IMR-90 (cell line): ENCODE data around the gene GRM8. TPM values are rescaled to one million over a fixed set of nuclear protein-coding genes. Genes with fewer than 3 reads are reported as not detected.

Experiments
- ATAC-seq: fragments of 200-7000 bp; cut with Tn5 transposase; 2 replicates; pipeline ENCODE4 v1.9.1; 2020; ENCODE audit warnings: low read depth, mild to moderate bottlenecking, moderate library complexity
- BruUV-seq: library from RNA; stranded (reverse); fragments of 400-500 nt; replicated peaks from 2 replicates; lab custom pipeline; 2021; lab: Mats Ljungman, UMichigan
- CTCF ChIA-PET: fragments of 300-600 bp; formaldehyde crosslinking; extraction: SDS; loops from one replicate; lab custom pipeline; 2021; ENCODE audit warnings: antibody characterized with exemption; lab: Yijun Ruan, JAX
- POLR2A ChIA-PET: fragments of 300-600 bp; sonication (Branson Sonifier 250); formaldehyde crosslinking; loops from one replicate; lab custom pipeline; 2022; ENCODE audit warnings: antibody characterized with exemption; ENCODE audit not compliant: unreplicated experiment; lab: Charles Lee
- DNase-seq: peaks from one replicate; pipeline ENCODE4 v3.0.0; 2013
- H2AFZ ChIP-seq: replicated peaks from 2 replicates; pipeline ENCODE3; 2013; ENCODE audit warnings: low read length, mild to moderate bottlenecking; ENCODE audit not compliant: poor library complexity
- H2AK5ac ChIP-seq: 2 replicates; pipeline ENCODE4 v1.6.1; 2013; ENCODE audit warnings: low read depth, low read length, inconsistent platforms
- H2AK9ac ChIP-seq: replicated peaks from 2 replicates; pipeline ENCODE3; 2013; ENCODE audit warnings: mild to moderate bottlenecking, low read depth, low read length, moderate library complexity; ENCODE audit not compliant: poor library complexity
- H2BK120ac ChIP-seq: 2 replicates; pipeline ENCODE4 v1.6.1; 2013; ENCODE audit warnings: low read depth, low read length, inconsistent platforms
- H2BK15ac ChIP-seq: 3 replicates; pipeline ENCODE4 v1.6.1; 2013; ENCODE audit warnings: low read depth, low read length, inconsistent platforms
- H2BK20ac ChIP-seq: 2 replicates; pipeline ENCODE4 v1.6.1; 2013; ENCODE audit warnings: low read depth, mild to moderate bottlenecking, inconsistent platforms, low read length, moderate library complexity
- H2BK5ac ChIP-seq: 2 replicates; pipeline ENCODE4 v1.6.1; 2013; ENCODE audit warnings: mild to moderate bottlenecking, low read depth, low read length, inconsistent platforms; ENCODE audit not compliant: poor library complexity, severe bottlenecking
- H3K14ac ChIP-seq: replicated peaks from 2 replicates; pipeline ENCODE4 v1.6.1; 2013; ENCODE audit warnings: low read depth, low read length, inconsistent platforms
- H3K18ac ChIP-seq: 2 replicates; pipeline ENCODE4 v1.6.1; 2013; ENCODE audit warnings: low read depth, low read length, control low read depth
- H3K23ac ChIP-seq: 2 replicates; pipeline ENCODE4 v1.6.1; 2013; ENCODE audit warnings: low read depth, low read length, inconsistent platforms
- H3K27ac ChIP-seq: 2 replicates; pipeline ENCODE4 v1.5.1; 2013; ENCODE audit warnings: mild to moderate bottlenecking, control low read depth, low read length; ENCODE audit not compliant: insufficient read depth
- H3K27me3 ChIP-seq: 2 replicates; pipeline ENCODE4 v1.6.1; 2013; ENCODE audit warnings: low read length; ENCODE audit not compliant: control insufficient read depth, insufficient read depth
- H3K36me3 ChIP-seq: 2 replicates; pipeline ENCODE4 v1.6.1; 2013; ENCODE audit warnings: low read length, mixed read lengths; ENCODE audit not compliant: control insufficient read depth, insufficient read depth
- H3K4ac ChIP-seq: 2 replicates; pipeline ENCODE4 v1.6.1; 2013; ENCODE audit warnings: low read depth, low read length, inconsistent platforms
- H3K4me1 ChIP-seq: 2 replicates; pipeline ENCODE4 v1.6.1; 2013; ENCODE audit warnings: low read length, mixed read lengths; ENCODE audit not compliant: control insufficient read depth, insufficient read depth
- H3K4me2 ChIP-seq: 2 replicates; pipeline ENCODE4 v1.6.1; 2013; ENCODE audit warnings: low read depth, mild to moderate bottlenecking, control low read depth, low read length, moderate library complexity
- H3K4me3 ChIP-seq: 2 replicates; pipeline ENCODE4 v1.5.1; 2013; ENCODE audit warnings: low read depth, mild to moderate bottlenecking, control low read depth, low read length, moderate library complexity; ENCODE audit not compliant: insufficient read depth
- H3K56ac ChIP-seq: 2 replicates; pipeline ENCODE4 v1.6.1; 2013; ENCODE audit warnings: low read length, inconsistent platforms; ENCODE audit not compliant: insufficient read depth; ENCODE audit errors: extremely low read depth
- H3K79me1 ChIP-seq, 2 experiments: 2 replicates each; pipeline ENCODE4 v1.6.1; 2013; ENCODE audit warnings: low read length in 2 of 2, inconsistent platforms in 1 of 2, low read depth in 1 of 2
- H3K9ac ChIP-seq: 2 replicates; pipeline ENCODE4 v1.6.1; 2013; ENCODE audit warnings: low read depth, low read length, control low read depth
- H3K9me1 ChIP-seq: 2 replicates; pipeline ENCODE4 v1.6.1; 2013; ENCODE audit warnings: low read length, inconsistent platforms; ENCODE audit not compliant: insufficient read depth
- H3K9me3 ChIP-seq: 2 replicates; pipeline ENCODE4 v1.6.1; 2013; ENCODE audit warnings: low read length; ENCODE audit not compliant: control insufficient read depth, insufficient read depth
- H4K20me1 ChIP-seq: 2 replicates; pipeline ENCODE4 v1.6.1; 2013; ENCODE audit warnings: low read length, inconsistent platforms; ENCODE audit not compliant: insufficient read depth
- H4K5ac ChIP-seq: 2 replicates; pipeline ENCODE4 v1.6.1; 2013; ENCODE audit warnings: mild to moderate bottlenecking, low read depth, low read length, control low read depth
- H4K8ac ChIP-seq, 2 experiments: 2 replicates each; pipeline ENCODE4 v1.6.1; 2013; ENCODE audit warnings: low read depth in 2 of 2, low read length in 2 of 2, control low read depth in 1 of 2, inconsistent platforms in 1 of 2
- H4K91ac ChIP-seq: 2 replicates; pipeline ENCODE4 v1.6.1; 2013; ENCODE audit warnings: low read depth, low read length, inconsistent platforms; ENCODE audit not compliant: insufficient read depth
- BHLHE40 ChIP-seq: fragments of 150-350 bp; IDR thresholded peaks from 2 replicates; pipeline ENCODE4 v1.6.1; 2016; ENCODE audit warnings: mild to moderate bottlenecking, low read depth, low read length
- CEBPB ChIP-seq: IDR thresholded peaks from 2 replicates; pipeline ENCODE4 v1.6.1; 2012; ENCODE audit warnings: low read depth, low read length, improper control_type of control experiment
- CHD1 ChIP-seq: IDR thresholded peaks from 2 replicates; pipeline ENCODE4 v1.6.1; 2012; ENCODE audit warnings: low read depth, low read length, improper control_type of control experiment
- FOS ChIP-seq: fragments of 150-350 bp; IDR thresholded peaks from 2 replicates; pipeline ENCODE4 v1.6.1; 2016; ENCODE audit warnings: low read depth, low read length
- MAFK ChIP-seq: IDR thresholded peaks from 2 replicates; pipeline ENCODE4 v1.6.1; 2012; ENCODE audit warnings: low read depth, low read length, improper control_type of control experiment
- MAZ ChIP-seq: IDR thresholded peaks from 2 replicates; pipeline ENCODE4 v1.6.1; 2012; ENCODE audit warnings: low read depth, mild to moderate bottlenecking, low read length, improper control_type of control experiment, moderate library complexity, borderline replicate concordance
- MXI1 ChIP-seq: IDR thresholded peaks from 2 replicates; pipeline ENCODE4 v1.6.1; 2012; ENCODE audit warnings: low read depth, mild to moderate bottlenecking, low read length, moderate library complexity, borderline replicate concordance
- NFE2L2 ChIP-seq: fragments of 150-350 bp; IDR thresholded peaks from 2 replicates; pipeline ENCODE4 v1.6.1; 2016; ENCODE audit warnings: low read depth, mild to moderate bottlenecking, low read length
- POLR2A ChIP-seq: IDR thresholded peaks from 2 replicates; pipeline ENCODE4 v1.6.1; 2012; ENCODE audit warnings: mild to moderate bottlenecking, low read depth, low read length
- RAD21 ChIP-seq: IDR thresholded peaks from 2 replicates; pipeline ENCODE4 v1.6.1; 2012; ENCODE audit warnings: low read length, improper control_type of control experiment
- RCOR1 ChIP-seq: IDR thresholded peaks from 2 replicates; pipeline ENCODE4 v1.6.1; 2012; ENCODE audit warnings: mild to moderate bottlenecking, low read length, improper control_type of control experiment; ENCODE audit not compliant: insufficient replicate concordance
- RFX5 ChIP-seq: IDR thresholded peaks from 2 replicates; pipeline ENCODE4 v1.8.0; 2012; ENCODE audit warnings: low read depth, mild to moderate bottlenecking, low read length, moderate library complexity
- SMC3 ChIP-seq: fragments of 150-350 bp; IDR thresholded peaks from 2 replicates; pipeline ENCODE4 v1.6.1; 2016; ENCODE audit warnings: low read depth, mild to moderate bottlenecking, antibody characterized with exemption, low read length, moderate library complexity
- WGBS, 2 experiments: methylation state at CpG; one replicate each; pipeline versions ENCODE4 v1.1.5 to v1.1.7; 2013; ENCODE audit warnings: missing lambda C conversion rate in 2 of 2; ENCODE audit not compliant: insufficient read length in 1 of 2; ENCODE audit errors: extremely low coverage in 2 of 2; 5-methylcytosine and 5-hydroxymethylcytosine counted together
- dilution Hi-C: fragments of 300-500 bp; cut with HindIII; formaldehyde crosslinking; loops from one replicate; pipeline ENCODE4 v1.14.3; 2018; ENCODE audit warnings: low sequenced_read_pairs; ENCODE audit not compliant: unreplicated experiment
- in situ Hi-C: fragments of 300-500 bp; cut with MboI; formaldehyde crosslinking; loops from 3 replicates; pipeline ENCODE4 v1.14.3; 2019; ENCODE audit warnings: low sequenced_read_pairs, inconsistent platforms, mixed read lengths
- intact Hi-C: fragments of 100-400 bp; cut with micrococcal nuclease; formaldehyde crosslinking; loops from 2 replicates; pipeline ENCODE4 v1.10.0; 2022
- polyA plus RNA-seq, 3 experiments: library from polyadenylated mRNA; depleted of rRNA; stranded (reverse); fragments of >200 nt; gene quantifications; 2 replicates each; pipeline ENCODE4 v1.2.3, GENCODE V29; 2012; ENCODE audit warnings: low replicate concordance in 1 of 3
- total RNA-seq: library from RNA; depleted of rRNA; stranded (reverse); fragments of >200 nt; gene quantifications from 2 replicates; pipeline ENCODE4 v1.2.3, GENCODE V29; 2012
- TF ChIP-seq, protein P1 (sequence below): conservative IDR thresholded peaks from 2 replicates; pipeline ENCODE4 v1.5.1; 2012; ENCODE audit warnings: mild to moderate bottlenecking, low read depth, low read length, improper control_type of control experiment
- TF ChIP-seq, protein P2 (sequence below): fragments of 150-350 bp; IDR thresholded peaks from 2 replicates; pipeline ENCODE4 v1.6.1; 2016; ENCODE audit warnings: low read depth, mild to moderate bottlenecking, low read length, moderate library complexity, borderline replicate concordance
- TF ChIP-seq, protein P3 (sequence below): fragments of 150-350 bp; IDR thresholded peaks from 2 replicates; pipeline ENCODE4 v1.6.1; 2017; ENCODE audit warnings: mild to moderate bottlenecking, antibody characterized with exemption, low read length, low read depth

Gene GRM8
- total and polyA plus RNA-seq, 2 of the 4 experiments (the other 2 are of a cell fraction): not detected

DNA sequence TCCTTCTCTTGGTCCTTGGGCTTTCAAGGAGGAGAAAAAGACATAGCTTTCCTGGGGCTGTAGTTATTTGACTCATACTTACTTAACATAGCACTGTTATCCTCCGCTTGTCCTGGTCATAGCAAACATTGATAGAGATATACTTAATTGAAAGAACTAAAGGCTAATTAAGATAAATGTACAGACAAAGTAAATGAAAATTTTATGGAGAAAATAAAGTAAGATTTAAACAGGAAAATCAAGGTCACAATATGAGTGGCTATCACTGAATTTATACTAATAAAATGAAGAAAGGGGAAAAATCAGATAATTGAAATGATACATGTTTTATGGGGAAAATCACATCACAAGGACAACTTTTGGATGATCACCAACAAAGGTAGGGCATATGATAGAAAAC is 849.7 kb downstream of the GRM8 start:
- Histone ChIP-seq H2BK15ac (no peak overlapping the region), H3K9me1 (no peaks in the 10 kb centered on the region), H3K27ac (no peak overlapping the region), H3K4me2 (no peak overlapping the region), H3K14ac (no peak overlapping the region), H3K18ac (no peak overlapping the region), H3K9ac (no peak overlapping the region), H3K56ac (no peak overlapping the region), H3K79me1 (no peaks in the 10 kb centered on the region), H4K5ac (no peak overlapping the region), H3K36me3 (no peaks in the 10 kb centered on the region), H2AK5ac (no peak overlapping the region), H3K9me3 (peaks cover 2% of the 10 kb centered on the region; the same call in 1 of the 2 replicates), H3K27me3 (no peaks in the 10 kb centered on the region), H2AFZ (no peak overlapping the region), H3K4me3 (no peak overlapping the region), H2BK20ac (no peak overlapping the region), H2BK5ac (no peak overlapping the region), H3K23ac (no peak overlapping the region), H2AK9ac (no peak overlapping the region), H4K91ac (no peak overlapping the region), H3K4ac (no peak overlapping the region), H4K20me1 (no peaks in the 10 kb centered on the region), H4K8ac (no peak overlapping the region), H2BK120ac (no peak overlapping the region), H3K4me1 (no peaks in the 10 kb centered on the region)
- WGBS, 2 experiments: no CpG with 5 or more reads among the region's 1 CpG
- POLR2A ChIA-PET: no interaction called here
- BruUV-seq: no TSS peak
- dilution Hi-C loops: no loop called here
- ATAC-seq: no peak
- CTCF ChIA-PET: no interaction called here
- intact Hi-C loops: no loop called here
- no peak for DNase-seq
- TF ChIP-seq BHLHE40 (no peak), RAD21 (no peak), RFX5 (no peak), POLR2A (no peak), FOS (no peak), CEBPB (no peak), SMC3 (no peak), MAZ (no peak), NFE2L2 (no peak), MXI1 (no peak), MAFK (no peak), RCOR1 (no peak), CHD1 (no peak)
- TF ChIP-seq, protein P1, sequence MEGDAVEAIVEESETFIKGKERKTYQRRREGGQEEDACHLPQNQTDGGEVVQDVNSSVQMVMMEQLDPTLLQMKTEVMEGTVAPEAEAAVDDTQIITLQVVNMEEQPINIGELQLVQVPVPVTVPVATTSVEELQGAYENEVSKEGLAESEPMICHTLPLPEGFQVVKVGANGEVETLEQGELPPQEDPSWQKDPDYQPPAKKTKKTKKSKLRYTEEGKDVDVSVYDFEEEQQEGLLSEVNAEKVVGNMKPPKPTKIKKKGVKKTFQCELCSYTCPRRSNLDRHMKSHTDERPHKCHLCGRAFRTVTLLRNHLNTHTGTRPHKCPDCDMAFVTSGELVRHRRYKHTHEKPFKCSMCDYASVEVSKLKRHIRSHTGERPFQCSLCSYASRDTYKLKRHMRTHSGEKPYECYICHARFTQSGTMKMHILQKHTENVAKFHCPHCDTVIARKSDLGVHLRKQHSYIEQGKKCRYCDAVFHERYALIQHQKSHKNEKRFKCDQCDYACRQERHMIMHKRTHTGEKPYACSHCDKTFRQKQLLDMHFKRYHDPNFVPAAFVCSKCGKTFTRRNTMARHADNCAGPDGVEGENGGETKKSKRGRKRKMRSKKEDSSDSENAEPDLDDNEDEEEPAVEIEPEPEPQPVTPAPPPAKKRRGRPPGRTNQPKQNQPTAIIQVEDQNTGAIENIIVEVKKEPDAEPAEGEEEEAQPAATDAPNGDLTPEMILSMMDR: no peak
- TF ChIP-seq, protein P2, sequence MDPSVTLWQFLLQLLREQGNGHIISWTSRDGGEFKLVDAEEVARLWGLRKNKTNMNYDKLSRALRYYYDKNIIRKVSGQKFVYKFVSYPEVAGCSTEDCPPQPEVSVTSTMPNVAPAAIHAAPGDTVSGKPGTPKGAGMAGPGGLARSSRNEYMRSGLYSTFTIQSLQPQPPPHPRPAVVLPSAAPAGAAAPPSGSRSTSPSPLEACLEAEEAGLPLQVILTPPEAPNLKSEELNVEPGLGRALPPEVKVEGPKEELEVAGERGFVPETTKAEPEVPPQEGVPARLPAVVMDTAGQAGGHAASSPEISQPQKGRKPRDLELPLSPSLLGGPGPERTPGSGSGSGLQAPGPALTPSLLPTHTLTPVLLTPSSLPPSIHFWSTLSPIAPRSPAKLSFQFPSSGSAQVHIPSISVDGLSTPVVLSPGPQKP: no peak
- TF ChIP-seq, protein P3, sequence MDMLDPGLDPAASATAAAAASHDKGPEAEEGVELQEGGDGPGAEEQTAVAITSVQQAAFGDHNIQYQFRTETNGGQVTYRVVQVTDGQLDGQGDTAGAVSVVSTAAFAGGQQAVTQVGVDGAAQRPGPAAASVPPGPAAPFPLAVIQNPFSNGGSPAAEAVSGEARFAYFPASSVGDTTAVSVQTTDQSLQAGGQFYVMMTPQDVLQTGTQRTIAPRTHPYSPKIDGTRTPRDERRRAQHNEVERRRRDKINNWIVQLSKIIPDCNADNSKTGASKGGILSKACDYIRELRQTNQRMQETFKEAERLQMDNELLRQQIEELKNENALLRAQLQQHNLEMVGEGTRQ: no peak
- in situ Hi-C loops: no loop called here
